H1 (cell line): ENCODE measurements around the gene PRODH2. TPM values are rescaled to one million over a fixed set of nuclear protein-coding genes. Genes with fewer than 3 reads are reported as not detected.

ENCODE experiments used
- CBX5 ChIP-seq: fragments of 300-800, 300-1000 bp; sonication (generic); IDR thresholded peaks from 2 replicates; pipeline ENCODE4 v1.7.1; 2016; ENCODE audit warnings: antibody characterized with exemption, low read length, low read depth
- CBX8 ChIP-seq: fragments of 300-800, 300-1000 bp; sonication (generic); IDR thresholded peaks from 2 replicates; pipeline ENCODE4 v1.7.1; 2016; ENCODE audit warnings: low read depth, low read length, borderline replicate concordance
- EGR1 ChIP-seq: IDR thresholded peaks from 2 replicates; pipeline ENCODE4 v1.6.1; 2011; ENCODE audit warnings: low read depth, low read length, borderline replicate concordance
- FOSL1 ChIP-seq: IDR thresholded peaks from 2 replicates; pipeline ENCODE4 v1.6.1; 2011; ENCODE audit warnings: mild to moderate bottlenecking, low read depth, low read length, moderate library complexity; ENCODE audit not compliant: insufficient read depth
- HDAC2 ChIP-seq, 2 experiments: fragments of 300-600 bp in 1 of 2; sonication (generic) in 1 of 2; IDR thresholded peaks; 2 replicates each; pipeline ENCODE4 v1.6.1; 2011 to 2012; ENCODE audit warnings: low read depth in 2 of 2, low read length in 2 of 2, mild to moderate bottlenecking in 2 of 2, moderate library complexity in 2 of 2, borderline replicate concordance in 1 of 2, inconsistent platforms in 1 of 2
- KDM1A ChIP-seq: fragments of 200-600, 300-600 bp; sonication (generic); IDR thresholded peaks from 2 replicates; pipeline ENCODE4 v1.7.1; 2016; ENCODE audit warnings: mild to moderate bottlenecking, low read length, borderline replicate concordance
- RAD21 ChIP-seq, 2 experiments: IDR thresholded peaks in 1 of 2; conservative IDR thresholded peaks in 1 of 2; 2 replicates each; pipeline ENCODE4 v1.6.1; 2011; ENCODE audit warnings: low read depth in 2 of 2, low read length in 2 of 2, improper control_type of control experiment in 1 of 2, inconsistent platforms in 1 of 2, mild to moderate bottlenecking in 1 of 2, moderate library complexity in 1 of 2
- SIX5 ChIP-seq: IDR thresholded peaks from 2 replicates; pipeline ENCODE4 v1.6.1; 2011; ENCODE audit warnings: mild to moderate bottlenecking, low read depth, low read length
- polyA plus RNA-seq, 7 experiments: library from polyadenylated mRNA; depleted of rRNA in 3 of 7; stranded (reverse) in 5 of 7; unstranded in 2 of 7; fragments of >200 nt in 5 of 7; fragments of 200-250 nt in 2 of 7; gene quantifications; 1 replicate in 5 of 7; 2 replicates in 1 of 7; 4 replicates in 1 of 7; pipeline versions ENCODE4 v1.2.1 to v1.2.3, GENCODE V29; 2011 to 2013; ENCODE audit warnings: missing spikeins in 2 of 7, mixed read lengths in 2 of 7
- total RNA-seq: library from RNA; stranded (reverse); fragmentation: NEBNext Ultra II Directional; extraction: Animal tissue kit (Norgen Biotek cat#: 25700); gene quantifications from 2 replicates; pipeline ENCODE4 v1.2.1, GENCODE V29; 2021
- TF ChIP-seq, protein P1 (sequence below), 3 experiments: IDR thresholded peaks; 1 replicate in 2 of 3; 2 replicates in 1 of 3; pipeline versions ENCODE4 v1.5.1 to v1.6.1; 2011; ENCODE audit warnings: low read length in 3 of 3, mild to moderate bottlenecking in 3 of 3, inconsistent platforms in 2 of 3, low read depth in 1 of 3, moderate library complexity in 1 of 3; ENCODE audit not compliant: insufficient read depth in 1 of 3; ENCODE audit errors: control extremely low read depth in 1 of 3

PRODH2 gene
- total and polyA plus RNA-seq, 2 of the 8 experiments (the other 6 are each of a cell fraction or from before 2014, with no cell fraction given) = not detected

DNA sequence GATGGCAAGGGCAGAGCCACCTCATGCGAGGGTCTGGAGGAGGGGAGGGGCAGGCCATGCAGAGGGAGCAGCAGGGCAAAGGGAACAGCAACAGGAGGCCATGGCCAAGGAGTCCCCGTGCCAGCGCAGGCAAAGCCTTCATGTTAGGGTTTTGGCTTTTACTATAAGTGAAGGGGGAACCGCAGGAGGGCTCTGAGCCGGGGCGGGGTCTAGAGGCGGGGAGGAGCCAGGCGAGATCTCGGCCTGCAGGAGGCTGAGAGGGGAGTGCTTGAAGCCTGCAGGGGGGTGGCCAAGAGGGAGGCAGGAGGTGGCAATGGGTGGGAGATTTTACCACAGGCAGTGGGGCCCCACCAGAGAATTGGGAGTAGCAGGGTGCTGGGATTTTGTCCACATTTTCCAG lies 31.0 kb downstream of the PRODH2 start (continued):
- no peak for TF ChIP-seq CBX5
- TF ChIP-seq SIX5 = no peak
- no peak for TF ChIP-seq EGR1
- TF ChIP-seq KDM1A = no peak
- no peak for TF ChIP-seq HDAC2 (IDR thresholded peaks at IDR 0.05; ENCODE audit: borderline replicate concordance in 1 of 2, low read depth in 2 of 2, low read length in 2 of 2)
- no peak for TF ChIP-seq RAD21 (IDR thresholded peaks at IDR 0.05 in 1 of 2, conservative IDR thresholded peaks at IDR 0.05 in 1 of 2; ENCODE audit: low read depth in 2 of 2, low read length in 2 of 2)
- TF ChIP-seq, protein P1, sequence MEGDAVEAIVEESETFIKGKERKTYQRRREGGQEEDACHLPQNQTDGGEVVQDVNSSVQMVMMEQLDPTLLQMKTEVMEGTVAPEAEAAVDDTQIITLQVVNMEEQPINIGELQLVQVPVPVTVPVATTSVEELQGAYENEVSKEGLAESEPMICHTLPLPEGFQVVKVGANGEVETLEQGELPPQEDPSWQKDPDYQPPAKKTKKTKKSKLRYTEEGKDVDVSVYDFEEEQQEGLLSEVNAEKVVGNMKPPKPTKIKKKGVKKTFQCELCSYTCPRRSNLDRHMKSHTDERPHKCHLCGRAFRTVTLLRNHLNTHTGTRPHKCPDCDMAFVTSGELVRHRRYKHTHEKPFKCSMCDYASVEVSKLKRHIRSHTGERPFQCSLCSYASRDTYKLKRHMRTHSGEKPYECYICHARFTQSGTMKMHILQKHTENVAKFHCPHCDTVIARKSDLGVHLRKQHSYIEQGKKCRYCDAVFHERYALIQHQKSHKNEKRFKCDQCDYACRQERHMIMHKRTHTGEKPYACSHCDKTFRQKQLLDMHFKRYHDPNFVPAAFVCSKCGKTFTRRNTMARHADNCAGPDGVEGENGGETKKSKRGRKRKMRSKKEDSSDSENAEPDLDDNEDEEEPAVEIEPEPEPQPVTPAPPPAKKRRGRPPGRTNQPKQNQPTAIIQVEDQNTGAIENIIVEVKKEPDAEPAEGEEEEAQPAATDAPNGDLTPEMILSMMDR (IDR thresholded peaks at IDR 0.05; ENCODE audit: control extremely low read depth in 1 of 3, insufficient read depth in 1 of 3, low read depth in 1 of 3, low read length in 3 of 3) = no peak
- TF ChIP-seq CBX8 = no peak
- no peak for TF ChIP-seq FOSL1
